Muscle layer of colon (tissue), 2 donors: Measurements from ENCODE around the gene DMXL1.

ENCODE experiments used
- H3K27ac ChIP-seq: one replicate; pipeline ENCODE4 v1.7.0; 2013; ENCODE audit warnings: low read depth, mild to moderate bottlenecking, low read length, moderate library complexity
- H3K27me3 ChIP-seq, 2 donors: one replicate each; pipeline ENCODE4 v1.7.0; 2013; ENCODE audit warnings: low read length in 2 of 2, mild to moderate bottlenecking in 2 of 2; ENCODE audit not compliant: insufficient read depth in 2 of 2, control insufficient read depth in 1 of 2
- H3K36me3 ChIP-seq: one replicate; pipeline ENCODE4 v1.7.0; 2013; ENCODE audit warnings: mild to moderate bottlenecking, low read length; ENCODE audit not compliant: insufficient read depth
- H3K4me1 ChIP-seq: one replicate; pipeline ENCODE4 v1.7.0; 2013; ENCODE audit warnings: mild to moderate bottlenecking, low read length; ENCODE audit not compliant: insufficient read depth
- H3K4me3 ChIP-seq, 2 donors: one replicate each; pipeline ENCODE4 v1.7.0; 2013; ENCODE audit warnings: low read length in 2 of 2, low read depth in 1 of 2, mild to moderate bottlenecking in 1 of 2, moderate library complexity in 1 of 2
- H3K9ac ChIP-seq: one replicate; pipeline ENCODE4 v1.7.0; 2013; ENCODE audit warnings: low read length
- H3K9me3 ChIP-seq: one replicate; pipeline ENCODE4 v1.7.0; 2013; ENCODE audit warnings: mild to moderate bottlenecking, low read length
- donor health status: abdominal sarcoma.
- donor health status: Adenocarcinoma of cecum.

The DMXL1 gene

GRCh38 chr5:119275146-119275545 lies 204.3 kb downstream of the DMXL1 start:
- Histone ChIP-seq H3K4me1 (peaks cover 26% of the 10 kb centered on the region), H3K36me3 (no peaks in the 10 kb centered on the region), H3K4me3 (no peak overlapping the region), H3K27me3 (no peaks in the 10 kb centered on the region), H3K9me3 (no peaks in the 10 kb centered on the region), H3K9ac (no peak overlapping the region), H3K27ac (no peak overlapping the region)

- Histone ChIP-seq H3K9me3 (no peaks in the 10 kb centered on the region), H3K4me3 (no peak overlapping the region), H3K27ac (no peak overlapping the region), H3K36me3 (no peaks in the 10 kb centered on the region), H3K4me1 (peaks cover 25% of the 10 kb centered on the region), H3K27me3 (no peaks in the 10 kb centered on the region), H3K9ac (no peak overlapping the region)
These were observed 204.8 kb downstream of the DMXL1 start for GRCh38 chr5:119275601-119276173.

GRCh38 chr5:119276978-119277377 lies 206.1 kb downstream of the DMXL1 start:
- H3K4me1 ChIP-seq: peaks cover 16% of the 10 kb centered on the region
- no peak overlapping the region for H3K9ac ChIP-seq
- no peaks in the 10 kb centered on the region for H3K9me3 ChIP-seq
- no peak overlapping the region for H3K27ac ChIP-seq
- H3K4me3 ChIP-seq: no peak overlapping the region
- H3K36me3 ChIP-seq: no peaks in the 10 kb centered on the region
- no peaks in the 10 kb centered on the region for H3K27me3 ChIP-seq

GRCh38 chr5:119279093-119279492 lies 208.2 kb downstream of the DMXL1 start:
- no peaks in the 10 kb centered on the region for H3K27me3 ChIP-seq
- peaks cover 9% of the 10 kb centered on the region for H3K4me1 ChIP-seq
- H3K4me3 ChIP-seq: no peak overlapping the region
- no peak overlapping the region for H3K9ac ChIP-seq
- H3K27ac ChIP-seq: no peak overlapping the region
- no peaks in the 10 kb centered on the region for H3K9me3 ChIP-seq
- no peaks in the 10 kb centered on the region for H3K36me3 ChIP-seq

GRCh38 chr5:119280380-119280779 lies 209.5 kb downstream of the DMXL1 start:
- H3K4me1 ChIP-seq: no peaks in the 10 kb centered on the region
- no peak overlapping the region for H3K9ac ChIP-seq
- H3K27ac ChIP-seq: no peak overlapping the region
- no peaks in the 10 kb centered on the region for H3K27me3 ChIP-seq
- no peaks in the 10 kb centered on the region for H3K36me3 ChIP-seq
- H3K9me3 ChIP-seq: no peaks in the 10 kb centered on the region
- no peak overlapping the region for H3K4me3 ChIP-seq

- Histone ChIP-seq H3K36me3 (no peaks in the 10 kb centered on the region), H3K27ac (no peak overlapping the region), H3K4me1 (no peaks in the 10 kb centered on the region), H3K27me3 (no peaks in the 10 kb centered on the region), H3K9ac (no peak overlapping the region), H3K4me3 (no peak overlapping the region), H3K9me3 (no peaks in the 10 kb centered on the region)
These were observed 211.7 kb downstream of the DMXL1 start for GRCh38 chr5:119282628-119283027.

- Histone ChIP-seq H3K27ac (no peak overlapping the region), H3K9me3 (no peaks in the 10 kb centered on the region), H3K27me3 (no peaks in the 10 kb centered on the region), H3K4me3 (no peak overlapping the region), H3K9ac (no peak overlapping the region), H3K4me1 (no peaks in the 10 kb centered on the region), H3K36me3 (no peaks in the 10 kb centered on the region)
These were observed 213.1 kb downstream of the DMXL1 start for GRCh38 chr5:119284031-119284430.

- no peak overlapping the region for H3K9ac ChIP-seq
- H3K36me3 ChIP-seq: no peaks in the 10 kb centered on the region
- no peak overlapping the region for H3K4me3 ChIP-seq
- no peak overlapping the region for H3K27ac ChIP-seq
- no peaks in the 10 kb centered on the region for H3K27me3 ChIP-seq
- no peaks in the 10 kb centered on the region for H3K4me1 ChIP-seq
- no peaks in the 10 kb centered on the region for H3K9me3 ChIP-seq
These were observed 214.4 kb downstream of the DMXL1 start for GRCh38 chr5:119285070-119285916.

GRCh38 chr5:119286511-119287488 lies 215.9 kb downstream of the DMXL1 start:
- H3K9ac ChIP-seq: no peak overlapping the region
- no peak overlapping the region for H3K27ac ChIP-seq
- H3K27me3 ChIP-seq: no peaks in the 10 kb centered on the region
- no peaks in the 10 kb centered on the region for H3K36me3 ChIP-seq
- no peaks in the 10 kb centered on the region for H3K4me1 ChIP-seq
- H3K4me3 ChIP-seq: no peak overlapping the region
- no peaks in the 10 kb centered on the region for H3K9me3 ChIP-seq

GRCh38 chr5:119287547-119288111 lies 216.7 kb downstream of the DMXL1 start:
- H3K27me3 ChIP-seq: no peaks in the 10 kb centered on the region
- no peak overlapping the region for H3K4me3 ChIP-seq
- no peaks in the 10 kb centered on the region for H3K9me3 ChIP-seq
- no peak overlapping the region for H3K27ac ChIP-seq
- no peaks in the 10 kb centered on the region for H3K4me1 ChIP-seq
- no peak overlapping the region for H3K9ac ChIP-seq
- no peaks in the 10 kb centered on the region for H3K36me3 ChIP-seq
